ENCODE data around the gene DNAJB11.

DNA sequence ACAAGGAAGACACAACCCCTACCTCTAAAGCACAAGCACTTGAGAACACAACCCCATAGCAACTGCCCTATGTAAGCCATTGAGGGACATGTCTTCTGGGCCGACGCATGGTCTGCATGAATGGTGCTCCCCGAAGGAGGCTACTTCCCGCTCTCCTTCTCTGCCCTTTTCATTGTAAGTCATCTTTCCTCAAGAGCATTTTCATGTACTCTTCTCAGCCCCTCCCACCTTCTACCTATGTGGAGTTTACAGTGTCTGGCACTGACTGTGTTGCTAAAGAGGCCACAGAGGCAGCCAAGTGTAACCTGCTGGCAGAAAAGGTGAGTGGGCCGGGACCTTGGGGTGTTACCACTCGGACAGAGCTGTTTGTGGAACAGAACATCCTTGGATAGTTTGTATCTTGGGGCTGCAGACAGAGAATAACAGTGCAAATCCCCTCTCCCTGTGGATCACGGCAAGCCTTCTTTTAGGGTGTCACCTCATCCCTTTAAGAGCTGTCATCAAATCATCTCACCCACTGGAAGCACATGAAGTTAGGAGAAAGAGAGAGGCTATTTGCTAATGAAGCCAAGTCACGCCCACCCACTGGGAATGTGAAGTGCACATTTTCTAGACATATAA lies 47.9 kb downstream of the DNAJB11 start:
- TF ChIP-seq, protein P1, sequence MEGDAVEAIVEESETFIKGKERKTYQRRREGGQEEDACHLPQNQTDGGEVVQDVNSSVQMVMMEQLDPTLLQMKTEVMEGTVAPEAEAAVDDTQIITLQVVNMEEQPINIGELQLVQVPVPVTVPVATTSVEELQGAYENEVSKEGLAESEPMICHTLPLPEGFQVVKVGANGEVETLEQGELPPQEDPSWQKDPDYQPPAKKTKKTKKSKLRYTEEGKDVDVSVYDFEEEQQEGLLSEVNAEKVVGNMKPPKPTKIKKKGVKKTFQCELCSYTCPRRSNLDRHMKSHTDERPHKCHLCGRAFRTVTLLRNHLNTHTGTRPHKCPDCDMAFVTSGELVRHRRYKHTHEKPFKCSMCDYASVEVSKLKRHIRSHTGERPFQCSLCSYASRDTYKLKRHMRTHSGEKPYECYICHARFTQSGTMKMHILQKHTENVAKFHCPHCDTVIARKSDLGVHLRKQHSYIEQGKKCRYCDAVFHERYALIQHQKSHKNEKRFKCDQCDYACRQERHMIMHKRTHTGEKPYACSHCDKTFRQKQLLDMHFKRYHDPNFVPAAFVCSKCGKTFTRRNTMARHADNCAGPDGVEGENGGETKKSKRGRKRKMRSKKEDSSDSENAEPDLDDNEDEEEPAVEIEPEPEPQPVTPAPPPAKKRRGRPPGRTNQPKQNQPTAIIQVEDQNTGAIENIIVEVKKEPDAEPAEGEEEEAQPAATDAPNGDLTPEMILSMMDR (conservative IDR thresholded peaks at IDR 0.05): no peak
- no peak for TF ChIP-seq ZFX (IDR thresholded peaks at IDR 0.05)

All from C4-2B (cell line).